Hematopoietic multipotent progenitor cell treated with erythropoietin and hydrocortisone succinate and interleukin-3 and kit ligand, for 15 days (in vitro differentiated cells): ENCODE results near the gene FOXRED1.
"Not testable (repeated sequence)": the region's sequence is repeated elsewhere in the genome, so short reads cannot be mapped to it uniquely, and the experiment has no call there.

Experiments used
- DNase-seq: peaks from one replicate; pipeline ENCODE4 v3.0.0-alpha.2; 2015; ENCODE audit warnings: low spot score

Gene FOXRED1

GRCh38 chr11:126268708-126269579, at the start of gene FOXRED1, which contains the start of gene SRPRA:
Gene FOXRED1, plus strand, starts transcription at chr11:126269154. Its CDS starts 53 bp downstream, at chr11:126269207.
Gene SRPRA, minus strand, starts transcription at chr11:126268895. Its CDS starts 91 bp downstream, at chr11:126268804.
- peak; percentile 99 for DNase-seq

- no peak for DNase-seq
Measured at GRCh38 chr11:126219547-126219946, 49.4 kb upstream of the FOXRED1 start.

GRCh38 chr11:126224647-126225294, 44.2 kb upstream of the FOXRED1 start:
- no peak for DNase-seq

- no peak for DNase-seq
Measured at GRCh38 chr11:126225295-126225665, 43.7 kb upstream of the FOXRED1 start.

GRCh38 chr11:126226334-126227084, 42.4 kb upstream of the FOXRED1 start:
- no peak for DNase-seq

GRCh38 chr11:126229858-126230540, 39.0 kb upstream of the FOXRED1 start:
- no peak for DNase-seq

GRCh38 chr11:126231725-126232459, 37.1 kb upstream of the FOXRED1 start:
- DNase-seq: no peak

GRCh38 chr11:126232683-126233082, 36.3 kb upstream of the FOXRED1 start:
- DNase-seq: no peak

- no peak for DNase-seq
Measured at GRCh38 chr11:126233391-126233790, 35.6 kb upstream of the FOXRED1 start.

- no peak for DNase-seq
Measured at GRCh38 chr11:126246636-126247035, 22.3 kb upstream of the FOXRED1 start.

- DNase-seq: no peak
Measured at GRCh38 chr11:126253265-126253664, 15.7 kb upstream of the FOXRED1 start.

- DNase-seq: no peak
Measured at GRCh38 chr11:126254819-126255218, 14.1 kb upstream of the FOXRED1 start.

GRCh38 chr11:126255507-126255906, 13.4 kb upstream of the FOXRED1 start:
- DNase-seq: not testable (repeated sequence)

- no peak for DNase-seq
Measured at GRCh38 chr11:126256216-126256615, 12.7 kb upstream of the FOXRED1 start.

GRCh38 chr11:126257144-126257543, 11.8 kb upstream of the FOXRED1 start:
- no peak for DNase-seq

- DNase-seq: no peak
Measured at GRCh38 chr11:126257764-126258163, 11.2 kb upstream of the FOXRED1 start.

GRCh38 chr11:126262216-126262615, 6.7 kb upstream of the FOXRED1 start:
- DNase-seq: no peak

- no peak for DNase-seq
Measured at GRCh38 chr11:126263489-126263888, 5.5 kb upstream of the FOXRED1 start.

- DNase-seq: no peak
Measured at GRCh38 chr11:126265811-126266210, 3.1 kb upstream of the FOXRED1 start.

GRCh38 chr11:126267650-126268049, 1.3 kb upstream of the FOXRED1 start:
- no peak for DNase-seq

GRCh38 chr11:126268361-126268707, 620 bp upstream of the FOXRED1 start:
- no peak for DNase-seq
